ENCODE data around the gene CUX1.
A peak's percentile ranks its signal among the peaks of the same experiment; 100 is the strongest.

The CUX1 gene

DNA sequence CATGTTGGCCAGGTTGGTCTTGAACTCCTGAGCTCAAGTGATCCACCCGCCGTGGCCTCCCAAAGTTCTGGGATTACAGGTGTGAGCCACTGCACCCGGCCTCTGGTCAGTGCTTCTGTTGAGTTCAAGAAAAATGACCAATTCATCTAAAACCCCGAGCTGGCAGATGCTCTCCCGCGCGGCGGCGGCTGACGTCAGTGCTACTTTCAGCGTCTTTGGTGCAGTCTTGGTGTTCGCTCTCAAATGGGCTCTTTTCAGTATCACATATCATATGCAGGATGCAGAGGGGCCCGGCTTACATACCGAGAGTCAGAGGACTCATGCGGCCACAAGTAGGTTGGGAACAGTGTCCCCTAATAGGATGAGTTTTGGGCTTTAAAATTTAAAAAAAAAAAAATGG is 125.9 kb downstream of the CUX1 start:
- TF ChIP-seq, protein P1, sequence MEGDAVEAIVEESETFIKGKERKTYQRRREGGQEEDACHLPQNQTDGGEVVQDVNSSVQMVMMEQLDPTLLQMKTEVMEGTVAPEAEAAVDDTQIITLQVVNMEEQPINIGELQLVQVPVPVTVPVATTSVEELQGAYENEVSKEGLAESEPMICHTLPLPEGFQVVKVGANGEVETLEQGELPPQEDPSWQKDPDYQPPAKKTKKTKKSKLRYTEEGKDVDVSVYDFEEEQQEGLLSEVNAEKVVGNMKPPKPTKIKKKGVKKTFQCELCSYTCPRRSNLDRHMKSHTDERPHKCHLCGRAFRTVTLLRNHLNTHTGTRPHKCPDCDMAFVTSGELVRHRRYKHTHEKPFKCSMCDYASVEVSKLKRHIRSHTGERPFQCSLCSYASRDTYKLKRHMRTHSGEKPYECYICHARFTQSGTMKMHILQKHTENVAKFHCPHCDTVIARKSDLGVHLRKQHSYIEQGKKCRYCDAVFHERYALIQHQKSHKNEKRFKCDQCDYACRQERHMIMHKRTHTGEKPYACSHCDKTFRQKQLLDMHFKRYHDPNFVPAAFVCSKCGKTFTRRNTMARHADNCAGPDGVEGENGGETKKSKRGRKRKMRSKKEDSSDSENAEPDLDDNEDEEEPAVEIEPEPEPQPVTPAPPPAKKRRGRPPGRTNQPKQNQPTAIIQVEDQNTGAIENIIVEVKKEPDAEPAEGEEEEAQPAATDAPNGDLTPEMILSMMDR (IDR thresholded peaks at IDR 0.05; ENCODE audit: insufficient read depth, low read depth, low read length, missing control alignments): no peak
- DNase-seq (ENCODE audit: low read depth): no peak
- H3K4me3 ChIP-seq (ENCODE audit: low read length): no peak overlapping the region

- TF ChIP-seq, protein P1 (IDR thresholded peaks at IDR 0.05; ENCODE audit: insufficient read depth, low read depth, low read length, missing control alignments): no peak
- H3K4me3 ChIP-seq (ENCODE audit: low read length): no peak overlapping the region
- peak; percentile 30 for DNase-seq (ENCODE audit: low read depth)
These were observed 126.6 kb downstream of the CUX1 start for GRCh38 chr7:101943889-101944600.

DNA sequence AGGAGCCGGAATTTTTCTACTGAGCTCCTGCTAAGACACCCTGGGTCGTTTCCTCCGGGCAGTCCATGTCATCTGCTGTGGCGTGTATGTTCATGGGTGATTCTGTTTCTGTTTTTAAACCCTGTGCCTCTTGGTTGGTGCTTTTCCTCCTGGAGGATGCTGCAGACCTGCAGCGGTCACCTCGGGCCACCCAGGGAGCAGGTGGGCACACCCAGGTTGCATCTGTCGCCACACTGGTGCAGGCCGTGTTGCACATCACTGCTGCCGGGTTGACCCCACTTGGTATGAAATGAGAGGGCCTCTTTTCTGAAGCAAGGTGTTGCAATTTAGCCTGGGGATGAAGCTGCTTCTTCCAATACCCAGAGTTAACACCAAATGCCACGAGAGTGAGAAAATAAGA is 127.2 kb downstream of the CUX1 start:
- no peak for DNase-seq (ENCODE audit: low read depth)
- TF ChIP-seq, protein P1 (IDR thresholded peaks at IDR 0.05; ENCODE audit: insufficient read depth, low read depth, low read length, missing control alignments): no peak
- no peak overlapping the region for H3K4me3 ChIP-seq (ENCODE audit: low read length)

- TF ChIP-seq, protein P1 (IDR thresholded peaks at IDR 0.05; ENCODE audit: insufficient read depth, low read depth, low read length, missing control alignments): no peak
- no peak overlapping the region for H3K4me3 ChIP-seq (ENCODE audit: low read length)
- no peak for DNase-seq (ENCODE audit: low read depth)
These were observed 127.8 kb downstream of the CUX1 start for GRCh38 chr7:101945034-101945758.

GRCh38 chr7:101947899-101948298 is 130.5 kb downstream of the CUX1 start:
- DNase-seq (ENCODE audit: low read depth): no peak
- TF ChIP-seq, protein P1 (IDR thresholded peaks at IDR 0.05; ENCODE audit: insufficient read depth, low read depth, low read length, missing control alignments): no peak
- no peak overlapping the region for H3K4me3 ChIP-seq (ENCODE audit: low read length)

DNA sequence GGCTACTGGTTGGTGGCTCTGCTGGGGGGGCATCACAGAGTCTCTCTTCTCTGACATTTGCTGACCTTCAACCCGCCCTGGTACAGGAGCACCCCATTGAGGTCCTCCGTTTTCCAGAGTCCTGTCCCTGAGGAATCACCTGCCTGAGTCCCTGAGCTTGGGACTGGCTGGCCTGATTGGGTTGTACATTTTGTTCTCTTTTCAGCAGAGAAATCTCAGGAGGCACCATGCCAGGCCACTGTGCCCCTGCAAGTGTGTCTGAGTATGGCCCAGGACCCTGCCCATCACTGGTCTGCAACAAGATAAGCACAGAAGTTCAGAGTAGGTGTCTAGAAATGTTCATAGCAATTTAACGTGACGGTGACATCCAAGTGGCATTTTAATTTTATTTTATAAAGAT is 131.2 kb downstream of the CUX1 start:
- TF ChIP-seq, protein P1 (IDR thresholded peaks at IDR 0.05; ENCODE audit: insufficient read depth, low read depth, low read length, missing control alignments): no peak
- no peak for DNase-seq (ENCODE audit: low read depth)

More for the DNA sequence above, 131.2 kb downstream of the CUX1 start:
- H3K4me3 ChIP-seq (ENCODE audit: low read length): no peak overlapping the region

All from epithelial cell of esophagus (primary cell).